Subcutaneous adipose tissue (tissue), 4 donors: ENCODE data around the gene DNAJC24. TPM values are rescaled to one million over a fixed set of nuclear protein-coding genes. Genes with fewer than 3 reads are reported as not detected.

Experiments used
- total RNA-seq, 4 donors: library from RNA; depleted of rRNA; stranded (reverse); fragments of >200 nt; gene quantifications; one replicate each; pipeline ENCODE4 v1.1.0, GENCODE V29; 2016
- TF ChIP-seq, protein P1 (sequence below): fragments of 450-650 bp; IDR thresholded peaks from one replicate; pipeline ENCODE4 v1.5.1; 2016; ENCODE audit warnings: low read depth, mild to moderate bottlenecking, control low read depth, antibody characterized with exemption, moderate library complexity

DNAJC24 gene
- total RNA-seq, 4 donors from 2014 or later = 14.8 to 26.3 (median 18.1) TPM

DNA sequence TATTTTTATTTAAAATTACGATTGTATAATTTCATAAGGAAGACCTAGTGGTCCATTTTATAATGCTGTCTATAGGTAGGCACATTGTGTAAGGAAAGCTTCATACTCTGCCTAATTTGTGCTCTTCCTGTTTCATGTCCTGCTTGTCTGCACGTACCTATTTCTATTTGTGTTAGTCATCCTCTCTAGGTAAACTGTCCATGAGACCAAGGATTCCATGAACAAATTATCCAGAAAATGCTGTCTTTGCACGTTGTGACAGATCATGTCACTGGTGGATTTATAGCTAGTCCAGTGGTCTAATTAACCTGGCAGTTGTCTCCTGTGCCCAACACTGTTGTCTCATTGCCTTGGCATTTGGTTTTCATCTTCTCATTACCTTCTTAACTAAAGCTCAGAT is 44.7 kb downstream of the DNAJC24 start:
- TF ChIP-seq, protein P1, sequence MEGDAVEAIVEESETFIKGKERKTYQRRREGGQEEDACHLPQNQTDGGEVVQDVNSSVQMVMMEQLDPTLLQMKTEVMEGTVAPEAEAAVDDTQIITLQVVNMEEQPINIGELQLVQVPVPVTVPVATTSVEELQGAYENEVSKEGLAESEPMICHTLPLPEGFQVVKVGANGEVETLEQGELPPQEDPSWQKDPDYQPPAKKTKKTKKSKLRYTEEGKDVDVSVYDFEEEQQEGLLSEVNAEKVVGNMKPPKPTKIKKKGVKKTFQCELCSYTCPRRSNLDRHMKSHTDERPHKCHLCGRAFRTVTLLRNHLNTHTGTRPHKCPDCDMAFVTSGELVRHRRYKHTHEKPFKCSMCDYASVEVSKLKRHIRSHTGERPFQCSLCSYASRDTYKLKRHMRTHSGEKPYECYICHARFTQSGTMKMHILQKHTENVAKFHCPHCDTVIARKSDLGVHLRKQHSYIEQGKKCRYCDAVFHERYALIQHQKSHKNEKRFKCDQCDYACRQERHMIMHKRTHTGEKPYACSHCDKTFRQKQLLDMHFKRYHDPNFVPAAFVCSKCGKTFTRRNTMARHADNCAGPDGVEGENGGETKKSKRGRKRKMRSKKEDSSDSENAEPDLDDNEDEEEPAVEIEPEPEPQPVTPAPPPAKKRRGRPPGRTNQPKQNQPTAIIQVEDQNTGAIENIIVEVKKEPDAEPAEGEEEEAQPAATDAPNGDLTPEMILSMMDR = no peak

DNA sequence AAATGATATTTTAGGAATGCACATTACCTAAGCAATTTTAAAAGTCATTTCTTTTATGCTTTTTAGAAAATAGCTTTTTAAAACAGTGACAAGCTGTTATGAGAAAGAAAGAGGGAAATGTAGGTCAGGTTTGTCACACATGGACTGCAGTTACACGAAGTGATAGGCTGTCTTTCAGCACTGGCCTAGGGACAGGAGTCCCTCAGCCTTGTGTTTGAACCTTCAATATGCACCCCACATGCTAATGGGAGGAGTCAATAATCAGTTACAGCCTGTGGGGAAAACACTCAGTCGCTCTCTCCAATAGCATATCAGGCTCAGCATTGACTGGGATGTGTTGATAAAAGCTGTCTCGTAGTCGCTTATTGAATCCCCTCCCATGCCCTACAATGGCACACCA is 45.8 kb downstream of the DNAJC24 start:
- TF ChIP-seq, protein P1 = no peak

DNA sequence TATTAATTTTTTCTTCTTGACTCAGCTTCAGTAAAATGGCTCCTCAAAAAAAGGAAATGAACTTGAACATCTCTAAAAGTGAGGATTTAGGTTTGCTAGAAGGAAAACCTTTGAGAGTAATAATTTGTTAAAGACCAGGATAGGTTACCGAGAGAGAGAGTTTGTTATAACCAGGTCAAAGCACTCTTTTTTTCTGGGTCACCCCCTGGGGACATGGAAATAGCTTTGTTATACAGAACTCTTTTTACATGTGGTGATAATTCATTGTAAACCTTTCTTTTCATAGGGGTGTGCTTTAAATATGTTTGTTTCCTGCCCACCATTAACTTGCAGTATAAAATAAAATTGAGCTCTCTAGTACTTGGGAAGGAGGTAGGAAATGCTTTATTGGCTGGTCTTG is 47.7 kb downstream of the DNAJC24 start:
- TF ChIP-seq, protein P1 = no peak

DNA sequence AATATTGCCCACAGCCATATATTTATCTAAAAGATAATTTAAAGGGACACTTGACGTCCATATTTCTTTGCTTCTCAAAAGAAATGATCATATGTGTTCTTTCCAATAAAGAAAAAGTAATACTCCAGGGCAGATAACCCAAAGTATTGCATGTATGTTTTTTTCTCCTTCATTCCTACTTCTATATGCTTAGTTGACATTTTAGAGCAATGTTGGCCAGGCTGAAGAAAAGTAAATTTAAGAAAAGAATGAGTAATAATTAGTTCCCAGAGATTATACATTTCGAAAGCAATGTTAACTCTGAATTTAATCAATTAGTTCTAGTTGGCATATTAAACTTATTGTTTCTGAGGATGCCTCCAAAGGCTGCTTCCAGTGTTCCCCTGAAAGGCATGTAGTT is 48.2 kb downstream of the DNAJC24 start:
- TF ChIP-seq, protein P1 = no peak

DNA sequence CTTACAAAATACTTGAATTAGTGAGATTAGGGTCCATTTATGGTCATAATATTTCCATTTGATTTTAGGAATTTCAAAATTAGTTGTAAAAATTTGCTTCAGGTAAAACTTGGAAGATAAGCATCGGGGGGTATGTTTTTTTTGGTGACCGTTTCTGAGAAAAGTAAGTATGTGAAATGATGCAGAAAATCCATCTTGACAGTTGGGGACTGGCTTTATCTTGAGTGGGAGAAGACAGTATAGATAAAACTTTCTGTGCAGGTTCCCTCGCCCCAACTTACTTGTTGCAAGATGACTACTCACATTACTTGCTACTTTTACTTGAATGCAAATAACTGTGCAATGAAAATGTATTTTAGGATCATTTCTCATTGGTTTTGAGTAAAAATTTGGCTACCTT is 49.5 kb downstream of the DNAJC24 start:
- TF ChIP-seq, protein P1 = no peak

DNA sequence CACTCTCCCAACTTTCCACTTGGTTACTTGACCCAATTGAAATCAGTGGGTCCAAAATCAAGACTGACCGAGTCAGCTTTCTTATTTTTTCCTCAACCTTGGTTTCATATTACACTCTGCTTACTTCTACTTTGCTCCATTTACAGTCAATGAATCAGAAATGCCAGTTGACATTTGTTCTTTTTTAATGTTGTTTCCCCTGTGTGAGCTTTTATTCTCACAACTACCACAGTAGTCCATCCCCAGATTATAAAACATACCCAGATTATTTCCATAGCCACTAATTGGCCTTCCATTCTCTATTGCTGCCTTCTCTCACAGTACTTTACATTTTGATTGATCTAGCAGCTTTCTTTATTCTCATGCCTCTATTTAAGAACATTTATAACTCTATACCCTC is 50.0 kb downstream of the DNAJC24 start:
- TF ChIP-seq, protein P1 = no peak

DNA sequence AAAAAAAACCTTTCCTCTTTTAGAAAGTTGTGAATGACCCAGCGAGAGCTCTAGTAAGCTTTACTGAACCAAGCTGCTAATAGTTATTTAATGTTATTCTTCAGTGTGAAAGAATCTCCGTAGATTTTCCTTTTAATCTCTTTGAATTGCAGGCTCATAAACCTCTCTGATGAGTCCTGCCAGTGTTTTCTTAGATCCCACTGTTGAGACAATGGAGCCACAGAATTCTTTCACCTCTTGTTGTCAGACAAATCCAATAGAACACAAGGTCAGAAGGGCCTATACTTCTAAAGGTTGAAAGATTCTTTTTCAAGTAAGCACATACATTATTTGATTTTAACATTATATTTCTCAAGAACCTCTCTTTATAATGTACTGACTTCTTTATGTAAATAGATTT is 52.2 kb downstream of the DNAJC24 start:
- TF ChIP-seq, protein P1 = no peak
